Activated naive CD8-positive, alpha-beta T cell treated with anti-CD3 and anti-CD28 coated beads, Interleukin-2, amount 10 ng/mL, durations not matched to agents 7 days and 5 days (primary cell): Measurements from ENCODE around the gene GIT1. TPM values are rescaled to one million over a fixed set of nuclear protein-coding genes. Genes with fewer than 3 reads are reported as not detected.
A peak's percentile ranks its signal among the peaks of the same experiment; 100 is the strongest.
"Not testable (repeated sequence)": the region's sequence is repeated elsewhere in the genome, so short reads cannot be mapped to it uniquely, and the experiment has no call there.

Experiments used
- ATAC-seq: fragments of 150-1000 bp; cut with Tn5 transposase; one replicate; pipeline ENCODE4 v1.10.0; 2021; ENCODE audit warnings: low read depth, moderate library complexity
- POLR2A ChIA-PET: fragments of 350-600 bp; sonication (Branson Sonifier 250); formaldehyde crosslinking; loops from one replicate; lab custom pipeline; 2021; ENCODE audit warnings: antibody characterized with exemption; lab: Charles Lee
- DNase-seq: peaks from one replicate; pipeline ENCODE4 v3.0.0; 2021
- H3K27ac Mint-ChIP-seq: one replicate; pipeline ENCODE4 v1.8.0; 2022; ENCODE audit warnings: mild to moderate bottlenecking, mixed read lengths
- H3K27me3 Mint-ChIP-seq: one replicate; pipeline ENCODE4 v1.8.0; 2022; ENCODE audit warnings: mild to moderate bottlenecking, moderate library complexity, mixed read lengths
- H3K36me3 Mint-ChIP-seq: one replicate; pipeline ENCODE4 v1.8.0; 2021; ENCODE audit warnings: mild to moderate bottlenecking, mixed read lengths
- H3K4me1 Mint-ChIP-seq: one replicate; pipeline ENCODE4 v1.8.0; 2021; ENCODE audit warnings: mixed read lengths
- H3K4me3 Mint-ChIP-seq: one replicate; pipeline ENCODE4 v1.8.0; 2022; ENCODE audit warnings: mild to moderate bottlenecking, moderate library complexity, mixed read lengths
- H3K9me3 Mint-ChIP-seq: one replicate; pipeline ENCODE4 v1.8.0; 2021; ENCODE audit warnings: mixed read lengths
- total RNA-seq, 2 experiments: library from RNA; stranded (reverse); gene quantifications; one replicate each; pipeline ENCODE4 v1.2.3, GENCODE V29; 2021

GIT1 gene
- total RNA-seq, 2 experiments from 2014 or later = 73.3 to 73.4 TPM

GRCh38 chr17:29560316-29560715 is 29.1 kb downstream of the GIT1 start:
- Mint-ChIP-seq H3K27ac (no peak overlapping the region), H3K36me3 (peaks cover 21% of the 10 kb centered on the region), H3K9me3 (no peaks in the 10 kb centered on the region), H3K27me3 (no peaks in the 10 kb centered on the region), H3K4me1 (peaks cover 35% of the 10 kb centered on the region), H3K4me3 (no peak overlapping the region)
- DNase-seq (no peak), ATAC-seq (no peak)
- POLR2A ChIA-PET = no interaction called here

GRCh38 chr17:29559640-29560039 is 29.8 kb downstream of the GIT1 start:
- no peak for ATAC-seq
- H3K27me3 Mint-ChIP-seq = no peaks in the 10 kb centered on the region
- H3K4me1 Mint-ChIP-seq = peaks cover 32% of the 10 kb centered on the region

GRCh38 chr17:29558139-29558538 is 31.3 kb downstream of the GIT1 start:
- H3K4me3 Mint-ChIP-seq, DNase-seq, H3K27me3 Mint-ChIP-seq, ATAC-seq, H3K27ac Mint-ChIP-seq, H3K9me3 Mint-ChIP-seq: not testable (repeated sequence)
- Mint-ChIP-seq H3K4me1 (peaks cover 25% of the 10 kb centered on the region), H3K36me3 (peaks cover 18% of the 10 kb centered on the region)
- POLR2A ChIA-PET = interaction anchor here (2.2 kb wide), 1 partner anchor 8 kb away, joined by 12 read pairs; the partner anchor contains the start of gene ABHD15

More at GRCh38 chr17:29559640-29560039, 29.8 kb downstream of the GIT1 start:
- POLR2A ChIA-PET = no interaction called here
- Mint-ChIP-seq H3K9me3 (no peaks in the 10 kb centered on the region), H3K36me3 (peaks cover 21% of the 10 kb centered on the region), H3K4me3 (no peak overlapping the region), H3K27ac (no peak overlapping the region)
- no peak for DNase-seq

GRCh38 chr17:29557739-29558116 is 31.7 kb downstream of the GIT1 start:
- DNase-seq = no peak
- Mint-ChIP-seq H3K4me1 (peaks cover 25% of the 10 kb centered on the region), H3K27me3 (no peaks in the 10 kb centered on the region), H3K4me3 (no peak overlapping the region), H3K9me3 (no peaks in the 10 kb centered on the region), H3K27ac (no peak overlapping the region), H3K36me3 (peaks cover 16% of the 10 kb centered on the region)
- ATAC-seq = no peak
- POLR2A ChIA-PET = interaction anchor here (2.2 kb wide), 1 partner anchor 8 kb away, joined by 12 read pairs; the partner anchor contains the start of gene ABHD15

- peaks cover 25% of the 10 kb centered on the region for H3K4me1 Mint-ChIP-seq
- no peak overlapping the region for H3K4me3 Mint-ChIP-seq
- H3K27me3 Mint-ChIP-seq = no peaks in the 10 kb centered on the region
- no peak for DNase-seq
- ATAC-seq = no peak
- POLR2A ChIA-PET = interaction anchor here (2.2 kb wide), 1 partner anchor 9 kb away, joined by 12 read pairs; the partner anchor contains the start of gene ABHD15
- H3K27ac Mint-ChIP-seq = no peak overlapping the region
- peaks cover 14% of the 10 kb centered on the region for H3K36me3 Mint-ChIP-seq
- H3K9me3 Mint-ChIP-seq = no peaks in the 10 kb centered on the region
Measured at GRCh38 chr17:29557085-29557738, 32.2 kb downstream of the GIT1 start.

- DNase-seq (no peak), ATAC-seq (no peak)
- POLR2A ChIA-PET = no interaction called here
- Mint-ChIP-seq H3K4me1 (peaks cover 20% of the 10 kb centered on the region), H3K27ac (no peak overlapping the region), H3K36me3 (peaks cover 7% of the 10 kb centered on the region), H3K4me3 (no peak overlapping the region), H3K27me3 (no peaks in the 10 kb centered on the region), H3K9me3 (no peaks in the 10 kb centered on the region)
Measured at GRCh38 chr17:29555840-29556239, 33.6 kb downstream of the GIT1 start.

GRCh38 chr17:29549177-29549923 is 40.1 kb downstream of the GIT1 start:
- H3K4me3 Mint-ChIP-seq = no peak overlapping the region
- POLR2A ChIA-PET = no interaction called here
- DNase-seq (no peak), ATAC-seq (peak; percentile 65)
- no peak overlapping the region for H3K27ac Mint-ChIP-seq
- H3K36me3 Mint-ChIP-seq = peaks cover 12% of the 10 kb centered on the region
- H3K27me3 Mint-ChIP-seq = no peaks in the 10 kb centered on the region
- peaks cover 20% of the 10 kb centered on the region for H3K4me1 Mint-ChIP-seq
- H3K9me3 Mint-ChIP-seq = no peaks in the 10 kb centered on the region

GRCh38 chr17:29546830-29547229 is 42.6 kb downstream of the GIT1 start:
- H3K9me3 Mint-ChIP-seq = no peaks in the 10 kb centered on the region
- no peak overlapping the region for H3K4me3 Mint-ChIP-seq
- peaks cover 17% of the 10 kb centered on the region for H3K36me3 Mint-ChIP-seq
- no peak for ATAC-seq
- H3K27me3 Mint-ChIP-seq = no peaks in the 10 kb centered on the region
- POLR2A ChIA-PET = no interaction called here
- H3K27ac Mint-ChIP-seq = no peak overlapping the region
- no peak for DNase-seq
- peaks cover 17% of the 10 kb centered on the region for H3K4me1 Mint-ChIP-seq

- POLR2A ChIA-PET = interaction anchor here (0.6 kb wide), 1 partner anchor 184 kb away, joined by 5 read pairs; no protein-coding TSS in a partner anchor
- no peaks in the 10 kb centered on the region for H3K9me3 Mint-ChIP-seq
- H3K4me3 Mint-ChIP-seq = no peak overlapping the region
- H3K27me3 Mint-ChIP-seq = no peaks in the 10 kb centered on the region
- H3K27ac Mint-ChIP-seq = no peak overlapping the region
- peaks cover 17% of the 10 kb centered on the region for H3K36me3 Mint-ChIP-seq
- peaks cover 17% of the 10 kb centered on the region for H3K4me1 Mint-ChIP-seq
- no peak for DNase-seq
- ATAC-seq = no peak
Measured at GRCh38 chr17:29546085-29546484, 43.4 kb downstream of the GIT1 start.

- ATAC-seq = no peak
- no peaks in the 10 kb centered on the region for H3K9me3 Mint-ChIP-seq
- no peak overlapping the region for H3K4me3 Mint-ChIP-seq
- H3K4me1 Mint-ChIP-seq = peaks cover 9% of the 10 kb centered on the region
- POLR2A ChIA-PET = interaction anchor here (0.7 kb wide), 1 partner anchor 119 kb away, joined by 3 read pairs; no protein-coding TSS in a partner anchor
- no peak for DNase-seq
- no peak overlapping the region for H3K27ac Mint-ChIP-seq
- H3K36me3 Mint-ChIP-seq = peaks cover 17% of the 10 kb centered on the region
- no peaks in the 10 kb centered on the region for H3K27me3 Mint-ChIP-seq
Measured at GRCh38 chr17:29544066-29544465, 45.4 kb downstream of the GIT1 start.

- no peak overlapping the region for H3K27ac Mint-ChIP-seq
- DNase-seq = no peak
- no peaks in the 10 kb centered on the region for H3K27me3 Mint-ChIP-seq
- no peaks in the 10 kb centered on the region for H3K9me3 Mint-ChIP-seq
- POLR2A ChIA-PET = no interaction called here
- no peak for ATAC-seq
- H3K36me3 Mint-ChIP-seq = peaks cover 13% of the 10 kb centered on the region
- no peaks in the 10 kb centered on the region for H3K4me1 Mint-ChIP-seq
- no peak overlapping the region for H3K4me3 Mint-ChIP-seq
Measured at GRCh38 chr17:29533976-29534375, 55.5 kb downstream of the GIT1 start.

- Mint-ChIP-seq H3K36me3 (peaks cover 7% of the 10 kb centered on the region), H3K9me3 (no peaks in the 10 kb centered on the region), H3K4me1 (no peaks in the 10 kb centered on the region), H3K27ac (no peak overlapping the region), H3K27me3 (no peaks in the 10 kb centered on the region), H3K4me3 (no peak overlapping the region)
- POLR2A ChIA-PET = no interaction called here
- DNase-seq (no peak), ATAC-seq (no peak)
Measured at GRCh38 chr17:29526322-29526721, 63.1 kb downstream of the GIT1 start.

- Mint-ChIP-seq H3K4me1 (no peaks in the 10 kb centered on the region), H3K9me3 (no peaks in the 10 kb centered on the region), H3K4me3 (no peak overlapping the region), H3K27ac (no peak overlapping the region), H3K27me3 (no peaks in the 10 kb centered on the region), H3K36me3 (peaks cover 8% of the 10 kb centered on the region)
- POLR2A ChIA-PET = no interaction called here
- ATAC-seq = no peak
- no peak for DNase-seq
Measured at GRCh38 chr17:29524692-29525091, 64.8 kb downstream of the GIT1 start.
